Colonic mucosa (tissue), 4 donors: ENCODE results near the gene MRPL27. TPM values are rescaled to one million over a fixed set of nuclear protein-coding genes. Genes with fewer than 3 reads are reported as not detected.
"Not testable (repeated sequence)": the region's sequence is repeated elsewhere in the genome, so short reads cannot be mapped to it uniquely, and the experiment has no call there.

ENCODE experiments used
- DNase-seq: peaks from one replicate; pipeline ENCODE4 v3.0.0-alpha.2; 2020
- H3K27ac ChIP-seq: fragments of 200-600 bp; one replicate; pipeline ENCODE4 v1.8.0; 2021
- H3K27me3 ChIP-seq: fragments of 200-600 bp; one replicate; pipeline ENCODE4 v1.8.0; 2021
- H3K36me3 ChIP-seq: fragments of 200-600 bp; one replicate; pipeline ENCODE4 v1.8.0; 2021
- H3K4me1 ChIP-seq: fragments of 200-600 bp; one replicate; pipeline ENCODE4 v1.8.0; 2021; ENCODE audit warnings: mild to moderate bottlenecking
- H3K4me3 ChIP-seq: fragments of 200-600 bp; one replicate; pipeline ENCODE4 v1.8.0; 2021
- H3K9ac ChIP-seq, 2 donors: one replicate each; pipeline ENCODE4 v1.7.0; 2013; ENCODE audit warnings: control low read depth in 2 of 2, low read depth in 2 of 2, low read length in 2 of 2
- H3K9me3 ChIP-seq: fragments of 200-600 bp; one replicate; pipeline ENCODE4 v1.8.0; 2021
- intact Hi-C: fragments of 100-400 bp; cut with DNase I; formaldehyde crosslinking; loops from one replicate; pipeline ENCODE4 v1.14.1; 2022
- total RNA-seq, 2 donors: library from RNA; stranded (reverse); fragmentation: NEBNext Ultra II Directional in 1 of 2; extraction: Animal tissue kit (Norgen Biotek cat#: 25700) in 1 of 2; gene quantifications; one replicate each; pipeline ENCODE4 v1.2.1, GENCODE V29; 2021
- TF ChIP-seq, protein P1 (sequence below): fragments of 200-600 bp; IDR thresholded peaks from one replicate; pipeline ENCODE4 v1.8.0; 2022; ENCODE audit warnings: antibody characterized with exemption, mild to moderate bottlenecking
- donor health status: healthy.
- donor health status: DM: no; HTN: no; CAD: no.
- donor health status: DM: no; HTN: no; CAD: no.

MRPL27 gene
- total RNA-seq, 2 donors from 2014 or later, result 71.7 to 135 TPM

DNA sequence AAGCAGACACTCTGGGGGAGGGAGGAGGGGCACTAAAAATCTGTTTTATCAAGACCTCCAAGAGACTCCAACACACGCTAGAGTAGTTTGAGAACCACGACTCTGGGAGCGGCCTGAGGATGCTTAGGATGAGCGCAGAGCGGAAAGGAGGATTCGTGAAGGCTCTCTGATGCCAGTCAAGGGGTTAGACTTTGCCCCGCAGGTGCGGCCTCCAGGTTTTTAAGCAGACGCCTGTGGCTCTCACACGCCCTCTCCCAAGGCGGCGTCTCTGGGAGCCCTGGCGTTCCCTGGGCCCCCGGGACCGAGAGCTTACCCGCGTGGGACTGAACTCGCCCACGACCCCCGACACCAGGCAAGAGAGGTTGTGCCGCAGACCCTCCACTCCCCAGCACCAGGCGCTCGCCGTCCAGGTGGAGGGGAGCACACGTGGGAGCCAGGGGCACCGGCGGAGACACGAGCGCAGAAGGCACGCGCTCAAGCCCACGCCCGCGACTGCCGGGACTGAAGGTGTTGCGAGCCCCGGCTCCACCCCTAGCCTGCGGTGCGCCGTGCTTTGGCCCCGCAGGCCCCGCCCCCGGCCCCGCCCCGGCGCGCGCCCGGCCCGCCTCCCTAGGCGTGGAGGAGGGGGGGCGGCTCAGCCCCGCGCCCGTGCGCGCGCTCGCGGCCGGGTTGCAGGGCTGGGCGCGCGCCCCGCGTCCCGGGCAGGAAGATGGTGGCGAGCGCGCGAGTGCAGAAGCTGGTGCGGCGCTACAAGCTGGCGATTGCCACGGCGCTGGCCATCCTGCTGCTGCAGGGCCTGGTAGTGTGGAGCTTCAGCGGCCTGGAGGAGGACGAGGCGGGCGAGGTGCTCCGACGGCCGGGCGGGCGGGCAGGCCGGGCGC, 27.3 kb downstream of the MRPL27 start, which contains the start of gene XYLT2:
Gene XYLT2 (plus strand): TSS at position 695 of the 881 bp plus-strand sequence. CDS start 15 bp downstream, at position 710.
- H3K27ac ChIP-seq, result peak within 1 kb of the TSS; percentile 42

DNA sequence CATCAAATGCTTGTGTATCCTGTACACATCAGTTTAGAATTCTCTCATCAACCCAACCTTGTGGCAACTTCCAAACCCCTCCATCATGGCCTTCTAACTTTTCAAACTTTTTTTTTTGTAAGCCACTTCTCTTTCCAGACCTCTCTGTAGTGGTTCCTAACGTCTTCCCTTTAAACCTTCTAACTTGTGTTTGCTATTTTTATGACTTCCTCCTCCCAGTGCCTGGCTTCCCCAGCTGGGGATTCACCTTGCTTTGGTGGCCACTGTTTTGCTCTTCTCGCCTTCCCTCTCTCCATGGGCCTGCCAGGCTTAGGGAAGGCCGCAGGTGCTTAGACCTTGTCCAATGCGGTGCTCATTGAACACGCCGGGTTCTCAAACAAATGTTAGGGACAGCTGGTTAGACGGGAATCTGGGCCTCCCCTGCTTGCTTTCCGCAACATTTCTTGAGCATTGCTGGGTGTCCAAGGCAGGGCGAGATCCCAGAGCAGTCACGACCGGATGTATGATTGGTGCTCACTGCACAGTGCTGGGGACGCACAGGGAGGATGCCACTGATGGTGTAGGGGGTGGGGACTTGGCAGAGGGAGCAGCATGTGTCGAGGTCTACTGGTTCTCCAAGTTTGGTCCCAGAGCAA, 28.1 kb downstream of the MRPL27 start:
- no peak overlapping the region for H3K4me3 ChIP-seq

More for the DNA sequence above, 27.3 kb downstream of the MRPL27 start, which contains the start of gene XYLT2:
- peak within 1 kb of the TSS; percentile 79 for H3K4me3 ChIP-seq
- TF ChIP-seq, protein P1, sequence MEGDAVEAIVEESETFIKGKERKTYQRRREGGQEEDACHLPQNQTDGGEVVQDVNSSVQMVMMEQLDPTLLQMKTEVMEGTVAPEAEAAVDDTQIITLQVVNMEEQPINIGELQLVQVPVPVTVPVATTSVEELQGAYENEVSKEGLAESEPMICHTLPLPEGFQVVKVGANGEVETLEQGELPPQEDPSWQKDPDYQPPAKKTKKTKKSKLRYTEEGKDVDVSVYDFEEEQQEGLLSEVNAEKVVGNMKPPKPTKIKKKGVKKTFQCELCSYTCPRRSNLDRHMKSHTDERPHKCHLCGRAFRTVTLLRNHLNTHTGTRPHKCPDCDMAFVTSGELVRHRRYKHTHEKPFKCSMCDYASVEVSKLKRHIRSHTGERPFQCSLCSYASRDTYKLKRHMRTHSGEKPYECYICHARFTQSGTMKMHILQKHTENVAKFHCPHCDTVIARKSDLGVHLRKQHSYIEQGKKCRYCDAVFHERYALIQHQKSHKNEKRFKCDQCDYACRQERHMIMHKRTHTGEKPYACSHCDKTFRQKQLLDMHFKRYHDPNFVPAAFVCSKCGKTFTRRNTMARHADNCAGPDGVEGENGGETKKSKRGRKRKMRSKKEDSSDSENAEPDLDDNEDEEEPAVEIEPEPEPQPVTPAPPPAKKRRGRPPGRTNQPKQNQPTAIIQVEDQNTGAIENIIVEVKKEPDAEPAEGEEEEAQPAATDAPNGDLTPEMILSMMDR, result no peak
- intact Hi-C loops, result no loop called here
- no peaks in the 10 kb centered on the region for H3K27me3 ChIP-seq
- peak; percentile 93 for DNase-seq
- H3K4me1 ChIP-seq, result peaks cover 7% of the 10 kb centered on the region
- no peaks in the 10 kb centered on the region for H3K9me3 ChIP-seq
- peak within 1 kb of the TSS; percentile 84 to 93 for H3K9ac ChIP-seq
- H3K36me3 ChIP-seq, result no peaks in the 10 kb centered on the region

DNA sequence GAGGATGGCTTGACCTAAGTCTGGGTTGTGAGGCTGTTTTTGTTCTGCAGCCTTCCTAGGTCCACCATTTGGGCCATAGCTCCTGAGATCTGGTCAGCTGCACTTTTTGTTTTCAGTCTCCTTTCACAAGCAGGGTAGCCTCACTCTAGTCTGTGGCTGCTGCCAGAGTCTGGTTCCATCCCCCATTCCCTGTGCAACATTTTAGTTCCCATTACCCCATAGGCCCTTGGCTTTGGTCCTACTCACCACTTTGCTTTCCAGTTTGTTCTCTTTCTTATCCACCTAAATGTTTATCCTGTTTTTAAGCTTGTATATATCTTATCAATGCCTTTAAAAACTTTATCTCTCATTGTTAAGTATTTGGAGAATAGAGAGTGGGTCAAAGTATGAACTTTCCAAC, 33.6 kb downstream of the MRPL27 start:
- intact Hi-C loops, result no loop called here
- Histone ChIP-seq H3K4me1 (no peaks in the 10 kb centered on the region), H3K9ac (no peak overlapping the region), H3K9me3 (no peaks in the 10 kb centered on the region), H3K4me3 (no peak overlapping the region), H3K36me3 (no peaks in the 10 kb centered on the region), H3K27ac (no peak overlapping the region), H3K27me3 (no peaks in the 10 kb centered on the region)
- DNase-seq, result no peak
- TF ChIP-seq, protein P1, result no peak

More for the DNA sequence above, 28.1 kb downstream of the MRPL27 start:
- Histone ChIP-seq H3K27me3 (no peaks in the 10 kb centered on the region), H3K4me1 (peaks cover 7% of the 10 kb centered on the region), H3K27ac (peak overlapping the region; percentile 42), H3K36me3 (no peaks in the 10 kb centered on the region), H3K9me3 (no peaks in the 10 kb centered on the region), H3K9ac (peak overlapping the region in 1 of 2 donors; percentile 48)
- peak; percentile 49 for DNase-seq
- intact Hi-C loops, result no loop called here
- TF ChIP-seq, protein P1, result no peak

DNA sequence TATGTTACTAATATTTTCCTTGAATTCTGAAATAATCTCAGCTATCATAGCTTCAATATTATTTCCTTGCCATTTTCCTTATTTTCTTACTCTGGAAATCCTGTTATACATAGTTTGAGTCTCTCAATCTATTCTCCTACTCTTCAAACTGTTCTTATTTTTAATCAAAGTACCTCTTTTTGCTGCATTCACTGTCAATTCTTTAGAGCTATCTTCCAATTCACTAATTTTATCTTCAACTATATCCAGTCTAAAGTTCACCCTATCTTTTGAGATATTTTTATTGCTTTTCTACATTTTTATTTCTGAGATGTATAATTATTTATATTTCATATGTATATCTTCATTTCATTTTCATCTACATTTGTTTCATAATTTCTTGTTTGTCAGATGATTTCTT, 34.3 kb downstream of the MRPL27 start:
- TF ChIP-seq, protein P1, result no peak
- H3K9me3 ChIP-seq, result no peaks in the 10 kb centered on the region
- H3K27me3 ChIP-seq, result no peaks in the 10 kb centered on the region
- no peak for DNase-seq
- H3K9ac ChIP-seq, result no peak overlapping the region
- no peaks in the 10 kb centered on the region for H3K36me3 ChIP-seq
- H3K27ac ChIP-seq, result no peak overlapping the region
- no peak overlapping the region for H3K4me3 ChIP-seq
- intact Hi-C loops, result no loop called here
- no peaks in the 10 kb centered on the region for H3K4me1 ChIP-seq

DNA sequence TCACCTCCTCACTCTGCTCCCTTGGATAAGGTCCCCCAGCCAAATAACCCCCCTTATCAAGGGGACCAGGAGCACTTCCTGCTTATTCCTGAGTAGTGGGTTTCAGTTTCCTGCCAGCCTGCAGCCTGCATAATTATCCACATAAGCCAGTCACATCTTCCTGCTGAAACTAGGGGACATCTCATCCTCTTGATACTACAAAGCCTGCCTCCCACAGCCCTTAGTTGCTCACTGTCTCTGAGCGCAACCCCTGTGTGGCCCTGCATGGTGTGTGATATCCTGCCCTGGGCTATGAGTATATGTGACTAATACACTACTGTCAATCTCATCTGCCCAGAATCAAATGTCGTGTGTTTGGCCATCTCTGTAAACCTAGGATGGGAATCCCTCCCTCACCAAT, 35.0 kb downstream of the MRPL27 start:
- no peaks in the 10 kb centered on the region for H3K36me3 ChIP-seq
- H3K27me3 ChIP-seq, result no peaks in the 10 kb centered on the region
- H3K4me1 ChIP-seq, result no peaks in the 10 kb centered on the region
- no peaks in the 10 kb centered on the region for H3K9me3 ChIP-seq
- DNase-seq, result no peak
- intact Hi-C loops, result no loop called here
- TF ChIP-seq, protein P1, result no peak
- H3K4me3 ChIP-seq, result no peak overlapping the region
- no peak overlapping the region for H3K27ac ChIP-seq
- H3K9ac ChIP-seq, result no peak overlapping the region

DNA sequence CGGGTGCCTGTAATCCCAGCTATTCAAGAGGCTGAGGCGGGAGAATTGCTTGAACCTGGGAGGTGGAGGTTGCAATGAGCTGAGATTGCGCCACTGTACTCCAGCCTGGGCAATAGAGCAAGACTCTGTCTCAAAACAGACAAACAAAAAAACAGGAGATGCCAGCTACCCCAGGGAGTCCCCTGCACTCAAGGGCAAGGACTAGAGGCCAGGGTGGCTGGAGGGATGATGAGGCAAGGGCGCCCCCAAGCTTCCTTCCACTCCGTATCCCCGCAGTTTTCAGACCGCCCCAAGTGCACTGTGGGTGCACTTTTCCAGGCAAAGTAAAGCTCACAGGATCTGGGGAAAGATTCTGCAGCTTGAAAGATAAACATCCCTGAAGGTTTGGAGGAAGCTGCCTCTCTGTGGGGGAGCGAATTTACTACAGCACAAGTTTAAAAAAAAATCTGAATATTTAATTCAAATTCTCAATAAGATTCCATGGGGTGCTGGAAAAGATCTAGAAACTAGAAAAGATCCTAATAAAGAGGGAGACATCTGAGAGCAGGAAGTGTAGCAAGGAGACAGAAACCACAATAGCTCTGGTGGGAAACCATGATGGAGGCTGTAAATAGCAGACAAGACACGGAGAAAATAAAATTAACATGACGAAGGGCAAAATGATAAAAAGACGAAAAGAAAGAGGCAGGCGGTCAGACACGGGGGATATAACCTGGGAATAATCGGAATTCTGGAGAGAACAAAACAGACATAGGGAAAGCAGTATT, 39.5 kb downstream of the MRPL27 start:
- H3K9me3 ChIP-seq, H3K9ac ChIP-seq, H3K4me3 ChIP-seq, H3K27me3 ChIP-seq, DNase-seq, H3K27ac ChIP-seq, intact Hi-C loops, H3K4me1 ChIP-seq, H3K36me3 ChIP-seq: not testable (repeated sequence)
